ENCODE data around the gene HDAC4. TPM values are rescaled to one million over a fixed set of nuclear protein-coding genes. Genes with fewer than 3 reads are reported as not detected.
"Not testable (repeated sequence)": the region's sequence is repeated elsewhere in the genome, so short reads cannot be mapped to it uniquely, and the experiment has no call there.

The HDAC4 gene
- total RNA-seq = 10 to 100 TPM; 44.8 to 80.2 (median 60.9) TPM
- total RNA-seq (2013) = 30.8 TPM
- total RNA-seq = 24.7 to 136 (median 64.3) reads per million in 29 experiments

- Histone ChIP-seq H3K27me3 (replicated peaks in 1 of 2; ENCODE audit: control insufficient read depth in 2 of 2, extremely low read depth in 1 of 2, insufficient read depth in 2 of 2, low read length in 1 of 2) (no peaks in the 10 kb centered on the region), H3K9me3 (no peaks in the 10 kb centered on the region), H3K4me3 (ENCODE audit: control insufficient read depth in 1 of 2, extremely low read depth in 1 of 2, low read length in 1 of 2) (peak within 1 kb of the TSS; percentile 90 to 97), H3K27ac (ENCODE audit: low read length) (peak within 1 kb of the TSS; percentile 100), H3K36me3 (ENCODE audit: control insufficient read depth in 2 of 2, extremely low read depth in 1 of 2, insufficient read depth in 1 of 2, low read length in 1 of 2) (no peaks in the 10 kb centered on the region), H3K4me1 (ENCODE audit: control insufficient read depth in 1 of 2, extremely low read depth in 1 of 2, insufficient read depth in 2 of 2, low read length in 2 of 2) (peaks cover 11 to 34% of the 10 kb centered on the region in 2 experiments)
- peaks cover 45 to 47% (median 46%) of the 10 kb centered on the region in 3 donors for H3K4me1 Mint-ChIP-seq
- under 1% methylated on average over 75 of the region's 78 CpGs for WGBS (ENCODE audit: insufficient coverage)
- CTCF ChIA-PET = interaction anchor here in 1 of 2 donors (0.6 to 1.2 kb wide), 8 partner anchors 20 to 625 kb away, joined by 3 to 9 read pairs (median 5); partner anchors contain the start of gene NDUFA10
- no peaks in the 10 kb centered on the region for H3K36me3 Mint-ChIP-seq
- no peaks in the 10 kb centered on the region for H3K9me3 Mint-ChIP-seq
- POLR2A ChIA-PET = interaction anchor here (0.6 to 1.0 kb wide), 9 partner anchors 20 to 170 kb away, joined by 3 to 23 read pairs (median 3); no protein-coding TSS in a partner anchor
- no peak for DNase-seq
- no peaks in the 10 kb centered on the region for H3K27me3 Mint-ChIP-seq
- peak within 1 kb of the TSS; percentile 97 to 99 for H3K27ac Mint-ChIP-seq
- peak within 1 kb of the TSS; percentile 90 to 91 (median 90) for H3K4me3 Mint-ChIP-seq
- ATAC-seq (replicated peaks in 1 of 4) = peak; percentile 2 to 77 (median 8)
Observed at GRCh38 chr2:239400596-239401066, at the start of gene HDAC4. Gene HDAC4, minus strand, starts transcription at chr2:239401020. Its CDS starts 48,321 bp downstream, at chr2:239352699.

- H3K27ac Mint-ChIP-seq; H3K9me3 ChIP-seq; H3K4me3 ChIP-seq (ENCODE audit: control insufficient read depth in 1 of 2, extremely low read depth in 1 of 2, low read length in 1 of 2); ATAC-seq (replicated peaks in 1 of 4); CTCF ChIA-PET; H3K4me3 Mint-ChIP-seq; H3K4me1 Mint-ChIP-seq; H3K36me3 ChIP-seq (ENCODE audit: control insufficient read depth in 2 of 2, extremely low read depth in 1 of 2, insufficient read depth in 1 of 2, low read length in 1 of 2); H3K36me3 Mint-ChIP-seq; H3K27me3 ChIP-seq (replicated peaks in 1 of 2; ENCODE audit: control insufficient read depth in 2 of 2, extremely low read depth in 1 of 2, insufficient read depth in 2 of 2, low read length in 1 of 2); H3K4me1 ChIP-seq (ENCODE audit: control insufficient read depth in 1 of 2, extremely low read depth in 1 of 2, insufficient read depth in 2 of 2, low read length in 2 of 2); POLR2A ChIA-PET; H3K27ac ChIP-seq (ENCODE audit: low read length): not testable (repeated sequence)
- 97% methylated on average over 7 of the region's 32 CpGs for WGBS (ENCODE audit: insufficient coverage)
- H3K9me3 Mint-ChIP-seq = peaks cover 13 to 33% (median 18%) of the 10 kb centered on the region in 3 donors
- peak in 1 of 35 experiments; percentile 10 for DNase-seq
- H3K27me3 Mint-ChIP-seq = peaks cover 8 to 21% of the 10 kb centered on the region in 2 donors
Observed at GRCh38 chr2:239449468-239449867, 48.6 kb upstream of the HDAC4 start.

DNA sequence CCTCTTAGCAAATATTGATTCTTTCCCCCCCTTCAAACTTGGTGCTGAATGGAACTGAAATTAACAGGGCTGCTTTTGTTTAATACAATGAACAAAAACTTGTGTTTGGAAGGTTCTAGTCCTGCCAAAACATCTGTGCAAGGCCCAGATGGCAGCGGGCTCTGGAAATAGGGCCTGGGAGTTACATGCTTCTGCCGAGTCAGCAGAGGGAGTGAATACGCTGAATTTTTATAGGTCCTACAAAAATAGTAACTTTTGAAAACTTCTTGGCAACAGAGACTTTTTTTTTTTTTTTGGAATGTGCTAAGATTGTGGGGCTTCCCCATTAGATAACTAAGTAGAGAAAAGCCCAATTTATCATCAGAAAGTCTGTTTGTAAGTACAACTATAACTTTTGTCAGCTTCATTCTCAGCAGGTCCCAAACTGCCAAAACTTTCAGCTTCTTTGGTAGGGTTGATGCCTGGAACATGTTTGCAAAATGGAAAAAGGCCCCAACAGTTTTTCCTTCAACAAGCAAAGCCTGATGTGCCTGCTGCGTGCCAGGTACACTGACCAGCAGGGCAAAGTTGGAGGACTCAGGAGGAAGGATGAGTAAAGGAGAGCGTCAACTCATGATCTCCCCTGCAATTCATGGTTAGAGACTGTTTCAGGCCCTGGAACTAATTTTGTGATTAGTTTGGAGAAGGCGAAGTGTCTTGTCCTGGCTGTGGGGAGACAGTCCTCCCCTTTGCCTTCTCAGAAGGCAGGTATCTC, 45.1 kb upstream of the HDAC4 start:
- H3K9me3 Mint-ChIP-seq = peaks cover 3 to 7% (median 3%) of the 10 kb centered on the region in 3 donors
- 100% methylated on average over 1 of the region's 6 CpGs for WGBS (ENCODE audit: insufficient coverage)

GRCh38 chr2:239444626-239445577, 44.1 kb upstream of the HDAC4 start:
- Histone ChIP-seq H3K4me1 (ENCODE audit: control insufficient read depth in 1 of 2, extremely low read depth in 1 of 2, insufficient read depth in 2 of 2, low read length in 2 of 2) (peaks cover 5 to 28% of the 10 kb centered on the region in 2 experiments), H3K36me3 (ENCODE audit: control insufficient read depth in 2 of 2, extremely low read depth in 1 of 2, insufficient read depth in 1 of 2, low read length in 1 of 2) (no peaks in the 10 kb centered on the region), H3K27ac (ENCODE audit: low read length) (no peak overlapping the region), H3K4me3 (ENCODE audit: control insufficient read depth in 1 of 2, extremely low read depth in 1 of 2, low read length in 1 of 2) (no peak overlapping the region), H3K9me3 (no peaks in the 10 kb centered on the region), H3K27me3 (replicated peaks in 1 of 2; ENCODE audit: control insufficient read depth in 2 of 2, extremely low read depth in 1 of 2, insufficient read depth in 2 of 2, low read length in 1 of 2) (peaks cover 0 to 33% of the 10 kb centered on the region in 2 experiments)
- Mint-ChIP-seq H3K27me3 (peaks cover 17 to 41% of the 10 kb centered on the region in 2 donors), H3K9me3 (peaks cover 0 to 4% (median 3%) of the 10 kb centered on the region in 3 donors), H3K27ac (no peak overlapping the region), H3K4me1 (peaks cover 19 to 23% (median 19%) of the 10 kb centered on the region in 3 donors), H3K36me3 (no peaks in the 10 kb centered on the region), H3K4me3 (no peak overlapping the region)
- WGBS (ENCODE audit: insufficient coverage) = 81% methylated on average over 10 of the region's 20 CpGs
- ATAC-seq (replicated peaks in 1 of 4) = no peak
- POLR2A ChIA-PET = no interaction called here
- CTCF ChIA-PET = no interaction called here
- peak in 1 of 35 experiments; percentile 5 for DNase-seq

More for the DNA sequence above, 45.1 kb upstream of the HDAC4 start:
- no peak overlapping the region for H3K4me3 ChIP-seq (ENCODE audit: control insufficient read depth in 1 of 2, extremely low read depth in 1 of 2, low read length in 1 of 2)
- Mint-ChIP-seq H3K4me1 (peaks cover 13 to 17% (median 14%) of the 10 kb centered on the region in 3 donors), H3K4me3 (no peak overlapping the region), H3K27me3 (peaks cover 17 to 36% of the 10 kb centered on the region in 2 donors), H3K27ac (no peak overlapping the region), H3K36me3 (no peaks in the 10 kb centered on the region)
- ChIA-PET CTCF (no interaction called here), POLR2A (no interaction called here)
- H3K9me3 ChIP-seq = no peaks in the 10 kb centered on the region
- no peak for ATAC-seq (replicated peaks in 1 of 4)
- no peak for DNase-seq
- no peaks in the 10 kb centered on the region for H3K36me3 ChIP-seq (ENCODE audit: control insufficient read depth in 2 of 2, extremely low read depth in 1 of 2, insufficient read depth in 1 of 2, low read length in 1 of 2)
- peaks cover 5 to 19% of the 10 kb centered on the region in 2 experiments for H3K4me1 ChIP-seq (ENCODE audit: control insufficient read depth in 1 of 2, extremely low read depth in 1 of 2, insufficient read depth in 2 of 2, low read length in 2 of 2)
- peaks cover 0 to 23% of the 10 kb centered on the region in 2 experiments for H3K27me3 ChIP-seq (replicated peaks in 1 of 2; ENCODE audit: control insufficient read depth in 2 of 2, extremely low read depth in 1 of 2, insufficient read depth in 2 of 2, low read length in 1 of 2)
- H3K27ac ChIP-seq (ENCODE audit: low read length) = no peak overlapping the region

DNA sequence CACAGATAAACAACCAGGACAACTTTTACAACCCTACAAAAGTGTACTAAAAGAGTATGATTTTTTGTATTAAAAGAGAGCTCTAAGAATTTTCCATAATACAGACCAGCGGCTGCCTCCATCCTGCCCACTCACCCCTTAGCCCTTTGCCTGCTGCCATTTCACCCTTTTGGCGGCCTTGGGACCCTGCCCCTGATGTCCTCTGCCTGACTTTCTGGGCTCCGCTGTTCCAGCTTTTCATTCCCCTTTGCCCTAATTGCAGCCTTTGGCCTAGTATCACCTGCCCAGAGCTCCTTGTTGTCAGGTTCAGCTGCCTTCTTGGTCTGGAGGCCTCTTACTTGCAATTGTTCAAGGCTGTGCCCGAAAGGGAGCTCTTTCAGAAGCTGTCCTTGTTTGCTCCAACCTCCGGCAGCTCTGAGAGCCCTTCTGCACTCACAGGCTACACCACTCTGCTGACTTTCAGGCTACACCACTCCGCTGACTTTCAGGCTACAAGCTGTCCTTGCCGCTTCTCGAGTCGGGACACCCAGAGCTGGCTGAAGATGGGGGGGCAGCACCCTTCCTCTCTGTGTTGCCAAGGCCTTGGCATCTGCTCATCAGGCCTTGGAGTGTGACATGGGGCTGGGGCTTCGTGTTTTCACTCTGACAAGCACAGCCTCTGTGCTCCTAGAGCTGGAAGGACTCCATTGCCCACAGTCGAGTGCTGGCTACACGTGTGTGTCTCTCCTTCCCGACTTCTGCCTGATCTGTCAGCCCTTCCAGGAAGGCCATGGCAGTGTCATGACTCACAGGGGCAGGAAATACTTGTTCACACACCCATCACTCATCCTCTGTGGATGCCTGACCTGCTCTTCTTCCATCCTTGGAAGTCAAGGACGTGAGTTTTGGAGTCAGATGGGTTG, 43.1 kb upstream of the HDAC4 start:
- no peak overlapping the region for H3K27ac Mint-ChIP-seq
- ChIA-PET POLR2A (no interaction called here), CTCF (no interaction called here)
- peaks cover 22 to 48% of the 10 kb centered on the region in 2 donors for H3K27me3 Mint-ChIP-seq
- H3K4me1 ChIP-seq (ENCODE audit: control insufficient read depth in 1 of 2, extremely low read depth in 1 of 2, insufficient read depth in 2 of 2, low read length in 2 of 2) = peaks cover 5 to 28% of the 10 kb centered on the region in 2 experiments
- WGBS (ENCODE audit: insufficient coverage) = 79% methylated on average over 12 of the region's 14 CpGs
- DNase-seq (peak in 1 of 35 experiments; percentile 9), ATAC-seq (replicated peaks in 1 of 4) (no peak)
- H3K4me3 Mint-ChIP-seq = peak overlapping the region in 1 of 3 donors; percentile 22
- H3K36me3 ChIP-seq (ENCODE audit: control insufficient read depth in 2 of 2, extremely low read depth in 1 of 2, insufficient read depth in 1 of 2, low read length in 1 of 2) = no peaks in the 10 kb centered on the region
- no peaks in the 10 kb centered on the region for H3K36me3 Mint-ChIP-seq
- H3K4me1 Mint-ChIP-seq = peaks cover 19 to 26% (median 19%) of the 10 kb centered on the region in 3 donors
- H3K9me3 Mint-ChIP-seq = peaks cover 0 to 4% (median 3%) of the 10 kb centered on the region in 3 donors
- H3K9me3 ChIP-seq = no peaks in the 10 kb centered on the region
- H3K27ac ChIP-seq (ENCODE audit: low read length) = no peak overlapping the region
- H3K4me3 ChIP-seq (ENCODE audit: control insufficient read depth in 1 of 2, extremely low read depth in 1 of 2, low read length in 1 of 2) = no peak overlapping the region
- peaks cover 0 to 41% of the 10 kb centered on the region in 2 experiments for H3K27me3 ChIP-seq (replicated peaks in 1 of 2; ENCODE audit: control insufficient read depth in 2 of 2, extremely low read depth in 1 of 2, insufficient read depth in 2 of 2, low read length in 1 of 2)

Measured in T-cell (primary cell).